Anterior cingulate cortex (tissue), 58 donors: Measurements from ENCODE around the gene MARCHF3.

Experiments used
- DNase-seq, 58 donors: peaks; one replicate each; lab custom pipeline; 2025; lab: John Stamatoyannopoulos, UW

Gene MARCHF3

GRCh38 chr5:126988021-126988569 lies 42.3 kb downstream of the MARCHF3 start:
- DNase-seq, result no peak

- no peak for DNase-seq
Observed at GRCh38 chr5:126987271-126987899, 43.0 kb downstream of the MARCHF3 start.

GRCh38 chr5:126984632-126985031 lies 45.7 kb downstream of the MARCHF3 start:
- no peak for DNase-seq

GRCh38 chr5:126983874-126984266 lies 46.5 kb downstream of the MARCHF3 start:
- DNase-seq, result no peak

GRCh38 chr5:126982926-126983873 lies 47.2 kb downstream of the MARCHF3 start:
- no peak for DNase-seq

- no peak for DNase-seq
Observed at GRCh38 chr5:126982202-126982601, 48.2 kb downstream of the MARCHF3 start.

- no peak for DNase-seq
Observed at GRCh38 chr5:126981701-126982100, 48.7 kb downstream of the MARCHF3 start.

GRCh38 chr5:126981222-126981621 lies 49.1 kb downstream of the MARCHF3 start:
- DNase-seq, result no peak

GRCh38 chr5:126978258-126978657 lies 52.1 kb downstream of the MARCHF3 start:
- no peak for DNase-seq

GRCh38 chr5:126976520-126977172 lies 53.7 kb downstream of the MARCHF3 start:
- no peak for DNase-seq

- no peak for DNase-seq
Observed at GRCh38 chr5:126975796-126976195, 54.6 kb downstream of the MARCHF3 start.

GRCh38 chr5:126973193-126973592 lies 57.2 kb downstream of the MARCHF3 start:
- no peak for DNase-seq

GRCh38 chr5:126972062-126972895 lies 58.1 kb downstream of the MARCHF3 start:
- DNase-seq, result no peak

GRCh38 chr5:126971455-126972031 lies 58.8 kb downstream of the MARCHF3 start:
- DNase-seq, result no peak

- DNase-seq, result no peak
Observed at GRCh38 chr5:126970517-126971017, 59.8 kb downstream of the MARCHF3 start.

- DNase-seq, result no peak
Observed at GRCh38 chr5:126969548-126969947, 60.8 kb downstream of the MARCHF3 start.

- no peak for DNase-seq
Observed at GRCh38 chr5:126967808-126968466, 62.4 kb downstream of the MARCHF3 start.

- no peak for DNase-seq
Observed at GRCh38 chr5:126965487-126965886, 64.9 kb downstream of the MARCHF3 start.

- DNase-seq, result no peak
Observed at GRCh38 chr5:126965061-126965475, 65.3 kb downstream of the MARCHF3 start.
